Fibroblast of skin of back (primary cell): ENCODE results near the gene KRT4.
A peak's percentile ranks its signal among the peaks of the same experiment; 100 is the strongest.

Source experiments
- DNase-seq: peaks from one replicate; pipeline ENCODE4 v3.0.0-alpha.2; 2013

KRT4 gene

DNA sequence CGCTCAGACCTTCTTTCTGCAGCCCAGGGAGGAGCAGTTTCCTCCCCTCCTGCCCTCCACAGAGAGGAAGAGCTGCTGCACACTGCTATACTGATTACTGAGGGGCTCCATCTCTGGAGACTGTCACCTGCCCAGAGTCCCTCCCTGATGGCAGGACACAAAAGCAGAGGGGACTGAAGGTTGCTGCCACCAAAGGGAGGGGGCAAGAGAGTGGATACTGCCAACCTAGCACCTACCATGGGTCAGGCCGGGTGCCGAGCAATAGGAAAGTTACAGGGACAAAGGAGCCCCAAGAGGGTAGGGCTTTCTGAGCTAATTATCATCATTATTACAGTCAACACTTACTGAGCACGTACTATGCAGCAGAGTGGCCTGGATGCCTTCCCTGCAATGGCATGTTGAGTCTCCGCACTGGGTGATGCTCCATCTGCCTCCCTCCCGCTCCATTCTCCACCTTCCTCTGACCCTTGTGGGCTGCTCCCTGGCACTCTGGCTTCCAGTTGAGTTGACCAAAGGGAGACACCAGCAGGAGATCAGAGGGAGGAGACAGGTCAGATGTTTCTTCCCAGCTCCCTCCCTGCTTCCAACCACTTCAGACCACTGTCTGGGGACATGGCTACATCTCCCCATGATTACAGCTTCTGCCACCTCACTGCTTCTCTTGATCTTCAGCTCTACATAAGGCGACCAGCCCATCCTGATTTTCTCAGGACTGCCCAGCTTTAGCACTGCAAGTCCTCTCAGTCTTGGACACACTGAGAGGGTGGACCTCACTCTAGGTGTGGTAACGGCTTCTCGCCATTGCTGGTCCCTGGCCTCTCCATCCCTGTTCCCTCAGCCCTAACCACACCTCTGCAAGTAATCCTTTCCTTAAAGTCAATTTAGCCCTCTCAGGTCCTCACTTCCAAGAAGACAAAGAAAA is 22.8 kb upstream of the KRT4 start:
- no peak for DNase-seq

DNA sequence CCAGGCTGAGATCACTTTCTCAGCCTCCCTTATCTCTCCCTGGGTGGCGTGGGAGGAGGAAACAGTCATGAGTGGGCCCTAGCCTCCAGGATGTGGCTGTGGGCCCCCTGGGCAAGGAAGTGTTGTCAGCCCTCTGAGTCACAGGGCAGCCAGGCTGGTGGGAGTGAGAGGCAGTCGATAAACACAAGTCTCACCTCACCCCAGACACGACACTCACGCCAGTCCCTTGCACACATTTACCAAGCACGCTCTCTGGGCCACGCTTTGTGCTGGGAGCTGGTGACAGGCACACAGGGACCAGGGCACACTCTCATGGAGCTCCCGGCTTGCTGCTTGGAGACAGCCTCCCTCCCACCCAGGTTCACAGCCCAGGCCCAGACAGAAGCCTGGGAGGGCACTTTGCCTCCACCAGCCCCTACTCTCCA is 22.1 kb upstream of the KRT4 start:
- peak; percentile 75 for DNase-seq

DNA sequence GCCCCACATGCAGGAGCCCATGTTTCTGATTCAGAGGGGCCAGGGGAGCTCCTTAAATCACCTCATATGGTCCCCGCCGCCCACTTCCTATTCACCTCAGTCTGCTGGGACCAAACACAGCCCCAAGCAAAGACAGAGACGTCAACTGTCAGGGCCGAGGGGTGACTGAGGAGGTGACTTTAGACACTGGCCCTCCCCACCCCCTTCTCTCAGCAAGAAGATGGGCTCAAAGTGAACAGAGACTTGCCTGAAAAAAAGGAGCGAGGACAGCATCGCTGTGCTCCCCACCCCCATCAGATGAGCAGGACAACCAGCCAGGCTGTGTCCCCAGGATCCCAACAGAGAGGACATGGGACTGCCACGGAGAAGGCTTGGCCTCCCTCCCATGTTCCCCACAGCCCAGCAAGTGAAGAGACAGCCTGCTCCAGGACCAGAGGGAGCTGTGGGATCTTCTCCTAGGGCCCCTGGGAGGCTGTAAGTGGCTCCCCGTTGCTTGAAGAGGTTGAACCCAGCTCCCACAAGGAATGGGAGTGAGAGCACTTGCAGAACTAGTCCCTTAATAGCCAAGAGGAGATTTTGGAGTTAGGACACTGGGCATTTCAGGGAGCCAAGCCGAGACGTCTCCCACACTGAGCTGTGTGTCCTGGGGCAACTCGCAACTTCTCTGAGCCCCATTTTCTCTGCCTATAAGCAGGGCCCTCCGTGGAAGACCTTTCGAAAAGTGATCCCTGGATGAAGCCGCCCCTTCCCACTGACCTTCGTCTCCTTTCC is 21.5 kb upstream of the KRT4 start:
- DNase-seq = no peak

DNA sequence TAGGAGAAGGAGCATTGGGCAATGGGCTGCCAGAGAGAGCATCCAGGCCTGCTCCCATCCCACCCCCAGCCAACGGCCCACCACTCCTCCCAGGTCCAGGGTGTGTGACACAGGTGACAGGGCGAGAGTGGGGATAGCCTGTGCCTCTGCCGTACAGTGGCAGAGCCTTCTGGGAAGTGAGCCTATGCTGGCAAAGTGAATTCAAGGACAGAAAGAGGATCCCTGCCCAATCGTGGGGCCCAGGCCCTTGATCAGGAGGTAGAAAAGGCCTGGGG is 20.7 kb upstream of the KRT4 start:
- no peak for DNase-seq

DNA sequence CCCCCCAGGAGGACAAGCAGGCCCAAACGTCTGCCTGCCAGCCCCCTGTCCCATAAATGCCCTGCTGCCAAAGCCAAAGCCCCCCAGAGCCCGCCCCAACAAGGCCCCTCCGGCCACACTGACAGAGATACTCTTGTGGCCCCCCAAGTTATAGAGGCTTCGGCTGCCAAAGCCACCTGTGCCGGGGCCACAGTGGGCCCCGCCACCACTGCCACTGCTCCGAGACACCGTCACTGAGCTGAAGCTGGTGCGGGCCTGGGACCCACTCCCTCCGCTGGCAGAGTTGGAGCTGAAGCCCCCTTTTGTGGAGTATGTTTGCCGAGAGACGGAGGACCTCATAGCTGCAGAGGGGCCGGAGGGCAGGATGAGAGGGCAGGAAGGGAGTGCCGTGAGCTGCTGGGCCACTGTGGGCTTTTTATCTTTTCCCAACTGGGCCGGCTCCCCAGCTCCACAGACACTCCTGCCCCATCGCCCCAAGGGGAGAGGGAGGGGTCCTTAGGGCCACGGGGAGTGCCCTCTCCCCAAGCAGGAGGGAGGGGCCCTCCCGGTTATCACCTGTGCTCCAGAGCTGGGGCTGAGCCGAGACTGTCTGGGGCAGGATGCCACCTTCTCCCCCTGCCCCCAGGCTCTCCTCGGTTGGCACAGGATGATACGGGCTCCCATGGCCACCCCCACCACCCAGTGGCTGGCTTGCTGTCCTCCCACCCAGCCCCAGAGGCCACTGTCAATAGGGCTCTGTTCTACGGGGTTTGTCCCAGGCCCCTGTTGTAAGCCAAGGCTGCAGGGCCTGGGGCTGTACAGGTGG is 20.2 kb upstream of the KRT4 start, which contains the start of gene KRT79:
KRT79 (minus strand) TSS at position 390 of the 805 bp plus-strand sequence; CDS start at position 339, 51 bp downstream.
- DNase-seq = no peak

DNA sequence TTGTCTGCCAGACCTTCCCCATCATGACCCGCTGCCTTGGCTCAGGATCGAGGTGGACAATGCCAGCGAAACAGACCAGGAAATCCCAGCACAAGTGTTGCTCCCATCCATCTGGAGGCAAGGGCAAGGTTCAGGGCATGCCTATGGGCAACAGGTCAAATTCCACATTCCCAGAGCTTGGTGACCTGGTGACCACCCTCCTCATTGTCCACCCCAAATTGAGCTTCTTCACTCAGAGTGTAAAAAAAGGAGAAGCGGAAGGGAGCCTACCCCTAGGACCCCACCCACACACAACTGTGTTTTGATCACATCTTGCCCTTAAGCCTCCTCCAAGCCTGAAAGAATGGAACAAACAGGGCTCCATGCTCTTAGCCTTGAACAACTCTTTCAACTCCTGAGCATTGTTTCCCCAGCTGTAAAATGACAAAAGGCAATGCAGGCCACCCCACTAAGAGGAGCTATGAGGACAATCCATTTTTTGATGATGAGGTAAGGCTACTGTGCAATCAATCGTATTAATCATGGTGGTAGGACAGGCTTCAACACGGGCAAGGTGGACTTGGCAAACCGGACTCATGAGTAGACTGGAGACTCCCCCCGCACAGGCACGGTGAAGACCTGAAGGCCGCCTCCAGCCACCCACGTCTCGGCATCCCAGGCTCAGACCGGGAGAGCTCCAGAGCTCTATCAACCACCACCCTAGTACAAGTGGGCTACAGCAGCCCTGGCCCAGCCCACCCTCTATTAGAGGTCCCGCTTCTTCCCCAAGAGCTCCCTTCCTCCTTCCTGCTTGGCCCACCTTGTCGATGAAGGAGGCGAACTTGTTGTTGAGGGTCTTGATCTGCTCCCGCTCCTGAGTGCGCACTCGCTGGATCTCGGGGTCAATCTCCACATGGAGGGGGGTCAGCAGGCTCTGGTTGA is 19.3 kb upstream of the KRT4 start:
- DNase-seq = no peak

DNA sequence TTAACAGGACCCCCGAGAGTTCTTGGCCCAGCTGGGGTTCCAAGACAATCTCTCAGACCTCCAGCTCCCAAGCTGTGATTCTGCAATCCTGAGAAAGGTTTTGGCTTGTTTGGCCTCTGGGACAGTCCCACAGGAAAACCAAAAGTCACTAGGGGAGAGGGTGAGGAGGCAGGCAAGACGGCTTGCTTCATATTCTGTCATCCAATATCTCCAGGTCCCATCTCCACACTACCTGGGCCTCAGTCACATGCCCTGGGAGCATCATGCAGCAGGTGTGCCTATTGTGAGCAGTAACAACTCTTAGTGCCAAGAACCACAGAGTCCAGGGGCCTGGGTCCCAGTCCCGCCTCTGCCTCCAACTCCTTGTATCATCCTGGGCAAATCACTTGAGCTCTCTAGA is 18.5 kb upstream of the KRT4 start:
- DNase-seq = no peak

DNA sequence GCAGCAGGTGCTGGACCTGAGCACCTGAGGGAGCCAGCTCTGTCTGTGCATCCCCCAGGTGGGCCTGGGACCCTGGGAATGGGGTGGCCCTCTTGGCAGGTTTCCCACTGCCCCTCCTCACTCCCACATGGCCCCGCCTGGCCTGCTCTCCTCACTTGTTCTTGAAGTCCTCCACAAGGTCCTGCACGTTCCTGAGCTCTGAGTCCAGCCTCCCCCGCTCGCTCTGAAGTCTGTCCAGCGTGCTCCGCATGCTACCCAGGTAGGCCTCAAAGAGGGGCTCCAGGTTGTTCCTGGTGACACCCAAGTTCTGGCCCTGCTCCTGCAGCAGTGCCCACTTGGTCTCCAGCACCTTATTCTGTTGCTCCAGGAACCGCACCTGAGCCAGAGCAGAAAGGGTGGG is 17.3 kb upstream of the KRT4 start:
- DNase-seq = no peak

DNA sequence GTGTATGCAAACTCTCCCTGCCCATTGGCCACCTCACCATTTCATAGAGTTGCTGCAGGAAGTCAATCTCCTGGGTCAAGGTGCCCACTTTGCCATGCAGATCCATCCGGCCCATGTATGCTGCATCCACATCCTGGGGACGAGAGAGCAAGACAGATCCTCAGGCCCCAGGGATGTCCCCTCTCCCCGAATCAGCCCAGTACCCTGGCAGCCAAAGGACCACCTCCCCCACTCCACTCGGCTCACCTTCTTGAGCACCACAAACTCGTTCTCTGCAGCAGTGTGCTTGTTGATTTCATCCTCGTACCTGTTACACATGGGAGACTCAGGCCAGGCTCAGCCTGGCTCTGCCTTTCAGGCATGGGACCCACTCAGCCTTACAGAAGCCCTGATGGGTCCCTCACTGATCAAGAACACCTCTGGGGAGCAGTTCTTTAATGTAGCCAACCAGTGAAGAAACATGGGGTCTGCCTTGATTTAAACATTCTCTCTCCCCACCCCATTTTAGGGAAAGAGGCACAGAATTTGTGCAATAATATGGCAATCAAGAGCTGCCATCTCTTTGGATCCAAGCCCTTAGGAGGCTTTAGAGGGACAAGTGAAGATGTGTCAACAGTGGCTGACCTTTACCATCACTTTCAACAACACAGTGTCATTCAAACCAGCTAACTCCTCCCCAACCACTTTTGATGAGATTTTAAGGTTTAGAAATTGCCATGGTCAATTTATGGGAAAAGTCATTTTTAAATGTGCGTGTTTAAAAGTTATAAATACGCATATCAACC is 16.3 kb upstream of the KRT4 start:
- DNase-seq = no peak

DNA sequence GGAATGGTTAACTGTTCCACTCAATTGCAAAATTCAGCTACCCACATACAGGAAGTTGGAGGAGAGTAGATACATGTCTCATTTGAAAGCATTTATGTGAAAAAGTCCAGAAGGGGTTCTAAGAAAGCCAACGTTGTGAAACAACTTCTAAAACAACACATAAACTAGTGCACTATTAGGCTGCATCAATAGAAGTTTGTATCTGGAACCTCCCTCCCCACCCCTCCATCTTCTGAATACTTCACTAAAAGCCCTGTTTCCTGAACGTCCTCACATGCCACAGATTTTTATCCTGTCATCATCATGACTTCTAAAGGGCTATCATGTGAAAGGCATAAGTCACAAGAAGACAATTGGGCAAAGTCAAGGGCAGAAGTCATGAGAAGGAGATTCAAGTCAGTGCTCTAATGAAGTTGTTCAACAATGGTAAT is 14.7 kb upstream of the KRT4 start:
- DNase-seq = no peak

DNA sequence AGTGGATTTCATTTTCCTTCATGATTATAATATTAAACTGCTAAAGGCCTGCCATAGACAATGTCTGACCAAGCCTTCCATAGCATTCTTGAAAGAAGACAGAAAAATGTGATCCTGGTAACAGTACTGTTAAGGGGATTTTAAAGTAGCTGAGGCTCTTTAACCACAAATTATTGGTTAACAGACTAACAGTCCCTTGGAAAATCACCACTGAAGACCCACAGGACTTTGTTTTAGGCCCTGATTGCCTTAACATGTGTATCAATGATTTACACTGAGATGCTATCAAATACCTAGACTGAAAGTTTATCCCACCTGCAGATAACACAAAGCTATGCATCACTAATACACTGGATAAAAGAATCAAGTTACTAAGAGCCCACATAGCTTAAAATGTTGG is 14.2 kb upstream of the KRT4 start:
- no peak for DNase-seq

DNA sequence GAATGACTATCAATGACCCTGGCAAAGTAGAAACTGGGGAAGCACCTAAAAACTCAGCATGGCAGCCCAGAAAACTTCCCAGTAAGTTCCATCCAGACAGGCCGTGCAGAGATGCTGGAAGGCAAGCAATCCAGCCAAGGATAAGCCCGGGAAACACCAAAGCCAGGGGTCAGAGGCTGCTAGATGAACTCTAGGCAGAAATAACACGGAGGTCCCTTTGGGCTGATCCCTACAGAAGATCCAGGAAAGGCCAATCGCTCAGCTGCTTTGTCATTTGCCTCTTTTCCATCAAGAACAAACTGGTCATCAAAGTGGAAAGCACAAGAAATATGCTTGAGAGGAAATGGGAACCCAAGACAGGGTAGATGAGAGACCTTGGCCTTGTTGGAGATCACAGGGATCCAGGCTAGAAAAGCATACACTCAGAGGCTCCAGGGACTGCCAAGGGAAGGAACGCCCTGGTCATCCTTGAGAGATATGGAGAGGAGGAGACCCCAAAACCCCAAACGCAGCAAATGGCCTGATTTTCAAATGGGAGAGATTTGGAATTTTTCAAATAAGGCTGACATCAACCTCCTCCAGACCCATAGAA is 13.7 kb upstream of the KRT4 start:
- no peak for DNase-seq

DNA sequence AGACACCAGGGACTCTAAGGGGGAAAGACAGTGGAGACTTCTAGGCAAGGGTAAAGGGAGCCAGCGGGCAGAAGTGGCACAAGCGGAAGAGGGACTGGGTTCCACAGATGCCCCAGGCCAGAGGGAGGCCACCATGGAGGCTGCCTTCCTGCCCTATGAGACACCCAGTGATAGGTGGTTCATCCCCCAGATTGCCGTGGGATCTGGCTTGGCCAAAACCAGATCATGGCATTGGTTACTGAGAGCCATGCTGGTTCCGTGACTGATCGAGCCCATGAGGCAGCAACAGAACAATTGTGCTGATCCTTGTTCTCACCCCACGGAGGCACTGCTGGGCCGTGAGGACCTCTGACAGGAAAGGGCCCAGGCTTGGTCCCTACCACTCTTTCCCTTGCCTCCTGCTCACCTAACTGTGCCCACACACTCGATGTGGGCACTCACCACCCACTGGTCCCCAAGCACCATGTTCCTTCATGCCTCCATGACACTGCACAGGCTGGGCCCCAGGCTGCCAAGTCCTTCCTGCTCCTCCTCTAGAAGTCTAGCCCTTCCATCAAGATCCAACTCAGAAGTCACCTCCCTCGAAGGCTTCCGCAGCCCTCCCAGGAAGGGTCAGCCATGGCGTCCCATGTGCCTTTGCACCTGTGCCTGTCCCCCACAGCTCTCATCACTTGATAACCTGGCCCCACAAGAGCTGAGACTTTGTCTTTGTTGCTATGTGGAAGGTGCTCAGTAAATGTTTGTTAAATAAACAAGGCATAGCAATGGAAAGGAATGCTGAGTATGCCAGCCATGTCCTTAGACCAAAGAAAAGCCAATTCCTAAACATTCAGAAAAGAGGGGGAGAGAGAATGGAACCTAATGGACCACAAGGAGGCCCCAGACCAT is 12.9 kb upstream of the KRT4 start:
- peak; percentile 33 for DNase-seq

DNA sequence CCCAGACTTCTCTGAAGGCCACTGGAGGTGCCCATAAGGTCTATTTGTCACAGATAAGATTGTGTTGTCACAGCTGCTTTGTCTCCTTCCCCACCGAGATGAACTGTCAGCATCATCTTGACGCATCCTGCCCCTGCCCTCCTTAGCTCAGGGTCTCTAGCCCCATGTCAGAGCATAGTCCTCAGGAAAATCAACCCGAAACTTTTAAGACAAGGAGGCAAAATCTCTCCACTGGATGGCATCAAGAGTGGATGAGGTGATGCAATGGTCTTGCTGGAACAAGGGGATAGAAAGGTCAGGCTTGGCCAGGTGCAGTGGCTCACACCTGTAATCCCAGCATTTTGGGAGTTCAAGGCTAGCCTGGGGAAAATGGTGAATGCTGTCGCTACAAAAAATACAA is 12.0 kb upstream of the KRT4 start:
- no peak for DNase-seq

DNA sequence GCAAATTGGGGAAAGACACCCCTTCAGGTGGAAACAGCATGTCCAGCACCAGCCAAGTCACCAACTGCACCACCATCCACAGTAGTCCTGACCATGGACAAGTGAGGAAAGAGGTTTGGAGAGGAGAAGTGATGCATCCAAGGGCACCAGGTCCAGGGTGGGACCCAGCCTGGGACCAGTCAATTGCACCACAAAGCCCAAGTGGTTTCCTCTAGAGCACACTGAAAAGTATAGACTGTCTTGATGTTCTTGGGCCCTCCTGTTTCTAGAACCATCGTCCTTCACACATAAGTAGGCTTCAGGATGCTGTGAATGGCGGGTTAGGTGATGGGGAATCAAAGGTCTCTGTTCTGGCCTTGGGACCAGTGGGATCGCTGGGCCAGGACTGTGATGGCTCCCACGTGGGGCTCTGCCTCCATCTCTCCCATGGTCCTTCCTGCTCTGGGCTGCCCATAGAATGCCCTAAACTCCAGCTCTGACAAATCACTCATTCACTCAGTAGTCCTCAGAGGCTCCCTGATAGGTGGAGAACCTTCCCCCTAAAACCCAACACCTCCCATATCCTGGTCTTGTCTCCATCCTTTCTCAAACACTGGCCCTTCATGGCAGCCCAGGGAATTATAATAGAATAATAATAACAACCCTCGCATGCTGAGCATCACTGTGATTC is 11.0 kb upstream of the KRT4 start:
- no peak for DNase-seq

DNA sequence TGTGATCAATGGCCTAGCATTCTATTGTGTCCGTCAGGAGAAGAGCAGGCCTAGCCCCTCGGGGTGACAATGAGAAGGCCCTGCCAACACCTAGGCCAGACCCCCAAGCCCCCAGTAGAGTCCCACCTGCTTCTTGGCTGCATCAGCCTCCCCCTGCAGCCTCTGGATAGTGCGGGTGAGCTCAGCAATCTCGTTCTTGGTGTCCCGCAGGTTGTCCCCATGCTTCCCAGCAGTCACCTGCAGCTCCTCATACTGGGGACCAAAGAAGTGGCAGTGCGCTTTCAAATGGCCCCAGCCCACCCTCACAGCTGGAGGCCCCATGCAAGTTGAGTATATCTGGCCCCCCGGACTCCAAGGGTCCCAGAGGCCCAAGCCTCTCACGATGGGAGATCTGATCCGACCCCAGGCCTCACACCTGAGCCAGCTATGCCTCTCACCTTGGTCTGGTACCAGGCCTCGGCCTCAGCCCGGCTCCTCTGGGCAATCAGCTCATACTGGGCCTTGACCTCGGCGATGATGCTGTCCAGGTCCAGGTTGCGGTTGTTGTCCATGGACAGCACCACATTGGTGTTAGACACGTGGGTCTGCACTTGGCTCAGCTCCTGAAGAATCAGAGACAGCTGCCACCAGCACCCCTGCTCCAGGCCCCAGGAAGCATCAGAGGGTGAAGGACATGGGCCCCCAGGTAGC is 10.0 kb upstream of the KRT4 start:
- no peak for DNase-seq

DNA sequence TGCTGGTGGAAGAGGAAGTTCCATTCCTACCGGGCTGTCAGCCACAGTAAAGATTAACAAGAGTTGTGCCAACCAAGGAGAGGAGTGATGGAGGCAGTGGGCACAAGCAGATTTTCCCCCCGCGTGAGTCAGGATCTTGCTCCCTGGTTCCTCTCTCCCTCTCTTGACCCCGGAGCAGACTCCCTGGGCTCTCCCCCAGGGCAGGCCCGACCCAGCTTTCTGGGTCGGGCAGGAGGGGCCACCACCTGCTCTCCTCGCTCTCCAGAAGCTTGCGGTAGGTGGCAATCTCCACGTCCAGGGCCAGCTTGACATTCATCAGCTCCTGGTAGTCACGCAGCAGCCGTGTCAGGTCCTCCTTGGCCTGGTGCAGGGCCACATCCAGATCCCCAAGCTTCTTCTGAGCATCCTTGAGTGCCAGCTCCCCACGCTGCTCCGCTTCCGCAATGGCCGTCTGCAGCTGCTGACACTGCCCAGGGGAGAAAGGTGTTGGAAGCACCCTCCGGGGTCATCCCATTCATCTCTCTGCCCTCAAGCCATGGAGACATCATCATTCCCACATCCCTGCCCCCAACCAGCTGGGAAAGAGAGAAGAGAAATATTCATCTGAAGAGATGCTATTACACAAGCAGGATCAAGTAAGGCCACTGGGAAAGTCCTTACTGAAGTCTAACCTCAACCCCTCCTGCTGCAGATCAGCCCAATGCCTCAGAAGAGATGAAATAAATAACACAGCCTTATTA is 9.0 kb upstream of the KRT4 start:
- DNase-seq = no peak
